ENCODE results near the gene JARID2.

- no peak for TF ChIP-seq POLR2AphosphoS5 (IDR thresholded peaks at IDR 0.05; ENCODE audit: low read depth, low read length)
- TF ChIP-seq CTCF (IDR thresholded peaks at IDR 0.05) = no peak
- no peak for TF ChIP-seq REST (IDR thresholded peaks at IDR 0.05; ENCODE audit: insufficient read depth in 1 of 2, low read depth in 2 of 2, low read length in 1 of 2)
- no peak for TF ChIP-seq TCF7L2 (IDR thresholded peaks at IDR 0.05; ENCODE audit: low read depth, low read length)
- no peak for TF ChIP-seq SIN3A (IDR thresholded peaks at IDR 0.05; ENCODE audit: borderline replicate concordance, insufficient read depth, low read depth, low read length)
Observed at GRCh38 chr6:15430931-15431405, 185.1 kb downstream of the JARID2 start.
